NCI-H1417 treated with DMSO at 0.1 percent for 48 hours (cell line): Measurements from ENCODE around the gene ZSWIM3.
"Not testable (repeated sequence)": the region's sequence is repeated elsewhere in the genome, so short reads cannot be mapped to it uniquely, and the experiment has no call there.

Source experiments
- DNase-seq: peaks from one replicate; lab custom pipeline; 2025; lab: John Stamatoyannopoulos, UW

Gene ZSWIM3

GRCh38 chr20:45890985-45891983 lies 33.9 kb downstream of the ZSWIM3 start, which contains the start of the genes CTSA and NEURL2:
TSS of gene CTSA (plus strand) at chr20:45891335. CDS start at chr20:45891569, 234 bp downstream.
TSS of gene NEURL2 (minus strand) at chr20:45891208. CDS start at chr20:45890991, 217 bp downstream.
- peak; percentile 50 for DNase-seq

- no peak for DNase-seq
These were observed 34.8 kb downstream of the ZSWIM3 start for GRCh38 chr20:45892049-45892825.

- DNase-seq = no peak
These were observed 35.5 kb downstream of the ZSWIM3 start for GRCh38 chr20:45892828-45893500.

- DNase-seq = no peak
These were observed 36.4 kb downstream of the ZSWIM3 start for GRCh38 chr20:45893831-45894230.

GRCh38 chr20:45894797-45895196 lies 37.4 kb downstream of the ZSWIM3 start:
- DNase-seq = no peak

GRCh38 chr20:45896641-45897161 lies 39.3 kb downstream of the ZSWIM3 start:
- no peak for DNase-seq

- DNase-seq = no peak
These were observed 39.9 kb downstream of the ZSWIM3 start for GRCh38 chr20:45897289-45897688.

- no peak for DNase-seq
These were observed 40.3 kb downstream of the ZSWIM3 start for GRCh38 chr20:45897692-45898091.

- DNase-seq = no peak
These were observed 40.9 kb downstream of the ZSWIM3 start for GRCh38 chr20:45898285-45898684.

- DNase-seq = no peak
These were observed 41.8 kb downstream of the ZSWIM3 start for GRCh38 chr20:45899046-45899835.

- not testable (repeated sequence) for DNase-seq
These were observed 43.9 kb downstream of the ZSWIM3 start for GRCh38 chr20:45901332-45901731.

- DNase-seq = no peak
These were observed 44.8 kb downstream of the ZSWIM3 start for GRCh38 chr20:45902199-45902701.

GRCh38 chr20:45904583-45905504 lies 47.4 kb downstream of the ZSWIM3 start:
- no peak for DNase-seq

GRCh38 chr20:45905505-45906079 lies 48.2 kb downstream of the ZSWIM3 start:
- DNase-seq = no peak

- no peak for DNase-seq
These were observed 50.0 kb downstream of the ZSWIM3 start for GRCh38 chr20:45907219-45907948.

GRCh38 chr20:45908084-45908483 lies 50.7 kb downstream of the ZSWIM3 start:
- DNase-seq = no peak

GRCh38 chr20:45909336-45909808 lies 52.0 kb downstream of the ZSWIM3 start:
- DNase-seq = no peak
